HEK293 (cell line): ENCODE measurements around the gene RBM19.

Experiments
- CTCF ChIA-PET: fragments of 350-600 bp; formaldehyde crosslinking; extraction: SDS; loops from one replicate; lab custom pipeline; 2021; ENCODE audit warnings: antibody characterized with exemption; lab: Yijun Ruan, JAX
- POLR2A ChIA-PET: fragments of 300-600 bp; formaldehyde crosslinking; extraction: SDS; loops from one replicate; lab custom pipeline; 2020; ENCODE audit warnings: antibody characterized with exemption, inconsistent platforms; lab: Yijun Ruan, JAX
- H3K27ac ChIP-seq: fragments of 200-500 bp; sonication (Bioruptor generic); 2 replicates; pipeline ENCODE4 v1.5.1; 2014; ENCODE audit warnings: low read depth, low read length, control low read depth, inconsistent platforms; ENCODE audit errors: extremely low read depth
- H3K36me3 ChIP-seq, 2 experiments: fragments of 200-500 bp in 1 of 2; sonication (Bioruptor generic) in 1 of 2; 1 replicate in 1 of 2; 2 replicates in 1 of 2; pipeline ENCODE4 v1.5.1; 2014 to 2017; ENCODE audit warnings: inconsistent platforms in 2 of 2, low read length in 2 of 2; ENCODE audit not compliant: control insufficient read depth in 2 of 2, insufficient read depth in 1 of 2
- H3K4me1 ChIP-seq: fragments of 200-500 bp; sonication (Bioruptor generic); 2 replicates; pipeline ENCODE4 v1.5.1; 2014; ENCODE audit warnings: mild to moderate bottlenecking, low read length, inconsistent platforms; ENCODE audit not compliant: control insufficient read depth, insufficient read depth
- H3K4me3 ChIP-seq: 2 replicates; pipeline ENCODE4 v1.5.1; 2011; ENCODE audit warnings: low read depth, mild to moderate bottlenecking, control low read depth, low read length, moderate library complexity
- H3K9me3 ChIP-seq: fragments of 200-500 bp; sonication (Bioruptor generic); 2 replicates; pipeline ENCODE4 v1.5.1; 2014; ENCODE audit warnings: low read depth, low read length, inconsistent platforms; ENCODE audit not compliant: control insufficient read depth, insufficient read depth
- GFI1B ChIP-seq: fragments of 450-650 bp; formaldehyde crosslinking; IDR thresholded peaks from 2 replicates; pipeline ENCODE4 v1.5.1; 2016; ENCODE audit warnings: missing biosample characterization, missing genetic modification characterization
- HIC1 ChIP-seq: fragments of 450-650 bp; formaldehyde crosslinking; IDR thresholded peaks from 2 replicates; pipeline ENCODE4 v1.5.1; 2016; ENCODE audit warnings: missing biosample characterization, missing genetic modification characterization
- KLF10 ChIP-seq: fragments of 450-650 bp; IDR thresholded peaks from 2 replicates; pipeline ENCODE4 v1.5.1; 2018; ENCODE audit warnings: missing biosample characterization, mild to moderate bottlenecking, missing genetic modification characterization
- SCRT2 ChIP-seq: fragments of 450-650 bp; formaldehyde crosslinking; IDR thresholded peaks from 2 replicates; pipeline ENCODE4 v1.5.1; 2016; ENCODE audit warnings: missing biosample characterization, missing genetic modification characterization
- ZBTB1 ChIP-seq: fragments of 450-650 bp; formaldehyde crosslinking; IDR thresholded peaks from 2 replicates; pipeline ENCODE4 v1.5.1; 2016; ENCODE audit warnings: missing biosample characterization, missing genetic modification characterization
- ZBTB48 ChIP-seq: fragments of 450-650 bp; formaldehyde crosslinking; IDR thresholded peaks from 2 replicates; pipeline ENCODE4 v1.5.1; 2016; ENCODE audit warnings: missing biosample characterization, missing genetic modification characterization
- ZBTB8A ChIP-seq: fragments of 450-650 bp; formaldehyde crosslinking; IDR thresholded peaks from 2 replicates; pipeline ENCODE4 v1.5.1; 2016; ENCODE audit warnings: missing biosample characterization, missing genetic modification characterization
- ZNF10 ChIP-seq: fragments of 450-650 bp; formaldehyde crosslinking; IDR thresholded peaks from 2 replicates; pipeline ENCODE4 v1.5.1; 2017; ENCODE audit warnings: missing biosample characterization, missing genetic modification characterization
- ZNF133 ChIP-seq: fragments of 450-650 bp; formaldehyde crosslinking; IDR thresholded peaks from 2 replicates; pipeline ENCODE4 v1.5.1; 2016; ENCODE audit warnings: missing biosample characterization, missing genetic modification characterization
- ZNF184 ChIP-seq: fragments of 450-650 bp; IDR thresholded peaks from 2 replicates; pipeline ENCODE4 v1.5.1; 2018; ENCODE audit warnings: missing biosample characterization, mild to moderate bottlenecking, missing genetic modification characterization
- ZNF341 ChIP-seq: fragments of 450-650 bp; formaldehyde crosslinking; IDR thresholded peaks from 2 replicates; pipeline ENCODE4; 2016; ENCODE audit warnings: low read depth, missing biosample characterization, missing genetic modification characterization
- ZNF391 ChIP-seq: fragments of 450-650 bp; formaldehyde crosslinking; IDR thresholded peaks from 2 replicates; pipeline ENCODE4 v1.5.1; 2016; ENCODE audit warnings: low read depth, missing biosample characterization, missing genetic modification characterization, borderline replicate concordance
- ZNF561 ChIP-seq: fragments of 450-650 bp; IDR thresholded peaks from 2 replicates; pipeline ENCODE4 v1.5.1; 2018; ENCODE audit warnings: missing biosample characterization, missing genetic modification characterization, borderline replicate concordance
- ZNF624 ChIP-seq: fragments of 450-650 bp; formaldehyde crosslinking; IDR thresholded peaks from 2 replicates; pipeline ENCODE4 v1.5.1; 2017; ENCODE audit warnings: missing biosample characterization, missing genetic modification characterization
- ZNF645 ChIP-seq: fragments of 450-650 bp; formaldehyde crosslinking; IDR thresholded peaks from 2 replicates; pipeline ENCODE4; 2016; ENCODE audit warnings: missing biosample characterization, missing genetic modification characterization
- ZNF792 ChIP-seq: fragments of 450-650 bp; formaldehyde crosslinking; IDR thresholded peaks from 2 replicates; pipeline ENCODE4 v1.5.1; 2016; ENCODE audit warnings: missing biosample characterization, missing genetic modification characterization
- ZSCAN23 ChIP-seq: fragments of 450-650 bp; formaldehyde crosslinking; IDR thresholded peaks from 2 replicates; pipeline ENCODE4 v1.5.1; 2016; ENCODE audit warnings: missing biosample characterization, missing genetic modification characterization
- ZXDB ChIP-seq: fragments of 450-650 bp; formaldehyde crosslinking; IDR thresholded peaks from 2 replicates; pipeline ENCODE4 v1.5.1; 2016; ENCODE audit warnings: missing biosample characterization, missing genetic modification characterization

RBM19 gene

GRCh38 chr12:113893221-113893620, 72.9 kb downstream of the RBM19 start:
- TF ChIP-seq ZXDB (tag by site-specific recombination) (no peak), ZNF391 (tag by site-specific recombination) (no peak), KLF10 (tag by site-specific recombination) (no peak), ZNF624 (no peak), ZNF133 (tag by site-specific recombination) (no peak), ZNF792 (no peak)
- Histone ChIP-seq H3K36me3 (no peaks in the 10 kb centered on the region), H3K4me1 (no peaks in the 10 kb centered on the region), H3K4me3 (no peak overlapping the region), H3K27ac (no peak overlapping the region), H3K9me3 (no peaks in the 10 kb centered on the region)
- ChIA-PET CTCF (interaction anchor here (0.9 kb wide), 1 partner anchor 19 kb away, joined by 3 read pairs; no protein-coding TSS in a partner anchor), POLR2A (no interaction called here)

- Histone ChIP-seq H3K4me3 (no peak overlapping the region), H3K27ac (no peak overlapping the region), H3K4me1 (no peaks in the 10 kb centered on the region), H3K9me3 (no peaks in the 10 kb centered on the region), H3K36me3 (no peaks in the 10 kb centered on the region)
- ChIA-PET POLR2A (no interaction called here), CTCF (interaction anchor here (0.8 kb wide), 1 partner anchor 719 kb away, joined by 6 read pairs; no protein-coding TSS in a partner anchor)
- TF ChIP-seq SCRT2 (tag by site-specific recombination) (no peak), ZBTB48 (tag by site-specific recombination) (no peak), ZBTB8A (tag by site-specific recombination) (no peak), GFI1B (no peak), HIC1 (tag by site-specific recombination) (no peak)
These were observed 73.6 kb downstream of the RBM19 start for GRCh38 chr12:113892556-113892955.

- ChIA-PET POLR2A (no interaction called here), CTCF (interaction anchor here (0.8 kb wide), 1 partner anchor 718 kb away, joined by 6 read pairs; no protein-coding TSS in a partner anchor)
- no peak for TF ChIP-seq ZNF10
- TF ChIP-seq ZNF561 (tag by site-specific recombination): no peak
- no peak for TF ChIP-seq ZNF341 (tag by site-specific recombination)
- TF ChIP-seq ZNF645 (tag by site-specific recombination): no peak
- TF ChIP-seq ZNF184: no peak
- TF ChIP-seq ZSCAN23 (tag by site-specific recombination): no peak
- TF ChIP-seq ZBTB1 (tag by site-specific recombination): no peak
- Histone ChIP-seq H3K27ac (no peak overlapping the region), H3K4me1 (no peaks in the 10 kb centered on the region), H3K36me3 (no peaks in the 10 kb centered on the region), H3K4me3 (no peak overlapping the region), H3K9me3 (no peaks in the 10 kb centered on the region)
These were observed 74.2 kb downstream of the RBM19 start for GRCh38 chr12:113891739-113892520.
